Activated CD4-positive, alpha-beta T cell treated with anti-CD3 and anti-CD28 coated beads, Interleukin-2, amount 50 U/mL, for 1 hour (primary cell): ENCODE data around the gene KCNE1.

Experiments used
- DNase-seq: peaks from one replicate; pipeline ENCODE4 v3.0.0-alpha.2; 2020

The KCNE1 gene

GRCh38 chr21:34534522-34534921 lies 22.5 kb upstream of the KCNE1 start:
- DNase-seq = no peak

GRCh38 chr21:34533938-34534337 lies 21.9 kb upstream of the KCNE1 start:
- DNase-seq = no peak

GRCh38 chr21:34531399-34531798 lies 19.4 kb upstream of the KCNE1 start:
- DNase-seq = no peak

GRCh38 chr21:34530261-34530660 lies 18.3 kb upstream of the KCNE1 start:
- DNase-seq = no peak

- no peak for DNase-seq
These were observed 16.1 kb upstream of the KCNE1 start for GRCh38 chr21:34528131-34528561.

- DNase-seq = no peak
These were observed 14.7 kb upstream of the KCNE1 start for GRCh38 chr21:34526618-34527290.

GRCh38 chr21:34526241-34526617 lies 14.2 kb upstream of the KCNE1 start:
- no peak for DNase-seq

GRCh38 chr21:34524646-34525601 lies 12.9 kb upstream of the KCNE1 start:
- no peak for DNase-seq

GRCh38 chr21:34523019-34523555 lies 11.1 kb upstream of the KCNE1 start:
- DNase-seq = no peak

- DNase-seq = no peak
These were observed 10.3 kb upstream of the KCNE1 start for GRCh38 chr21:34522284-34522683.

GRCh38 chr21:34521561-34521960 lies 9.6 kb upstream of the KCNE1 start:
- no peak for DNase-seq

- no peak for DNase-seq
These were observed 8.9 kb upstream of the KCNE1 start for GRCh38 chr21:34520764-34521508.

- no peak for DNase-seq
These were observed 8.3 kb upstream of the KCNE1 start for GRCh38 chr21:34520281-34520680.

GRCh38 chr21:34519694-34520093 lies 7.7 kb upstream of the KCNE1 start:
- no peak for DNase-seq

- DNase-seq = no peak
These were observed 7.0 kb upstream of the KCNE1 start for GRCh38 chr21:34519016-34519415.

- DNase-seq = no peak
These were observed 6.3 kb upstream of the KCNE1 start for GRCh38 chr21:34518301-34518700.

- DNase-seq = no peak
These were observed 5.7 kb upstream of the KCNE1 start for GRCh38 chr21:34517491-34518245.

GRCh38 chr21:34517039-34517438 lies 5.0 kb upstream of the KCNE1 start:
- DNase-seq = no peak

GRCh38 chr21:34514576-34515115 lies 2.6 kb upstream of the KCNE1 start:
- no peak for DNase-seq

- DNase-seq = no peak
These were observed 1.2 kb upstream of the KCNE1 start for GRCh38 chr21:34513129-34513675.

GRCh38 chr21:34511181-34511580 lies 829 bp downstream of the KCNE1 start:
- DNase-seq = no peak
